ENCODE results near the gene MEI1. TPM values are rescaled to one million over a fixed set of nuclear protein-coding genes. Genes with fewer than 3 reads are reported as not detected.

MEI1 gene
- total and polyA plus RNA-seq, 9 of the 15 experiments (the other 6 are each of a cell fraction or from before 2014, with no cell fraction given), result 0.08 to 0.68 (median 0.18) TPM; not detected in 2

GRCh38 chr22:41845380-41846267 lies 146.3 kb downstream of the MEI1 start (continued):
- no peak for TF ChIP-seq ZBTB49 (CRISPR knock-in tag; IDR thresholded peaks at IDR 0.05; ENCODE audit: borderline replicate concordance)
- no peak for TF ChIP-seq RREB1 (CRISPR knock-in tag; IDR thresholded peaks at IDR 0.05)
- peak; percentile 28; the same call in 1 of the 2 replicates for TF ChIP-seq CEBPB (tag; IDR thresholded peaks at IDR 0.05)
- TF ChIP-seq E2F3 (CRISPR knock-in tag; IDR thresholded peaks at IDR 0.05), result no peak
- TF ChIP-seq FOXM1 (IDR thresholded peaks at IDR 0.05; ENCODE audit: low read depth), result peak; percentile 93
- TF ChIP-seq FOXM1 (CRISPR knock-in tag; IDR thresholded peaks at IDR 0.05; ENCODE audit: low read depth), result no peak
- peak; percentile 54; the same call in 1 of the 2 replicates for TF ChIP-seq ZNF239 (CRISPR knock-in tag; IDR thresholded peaks at IDR 0.05)
- TF ChIP-seq NFATC3 (IDR thresholded peaks at IDR 0.05), result no peak
- no peak for TF ChIP-seq SETDB1 (IDR thresholded peaks at IDR 0.05; ENCODE audit: low read length)
- TF ChIP-seq STAG1 (CRISPR knock-in tag; IDR thresholded peaks at IDR 0.05; ENCODE audit: borderline replicate concordance), result no peak
- TF ChIP-seq SNRNP70 (optimal IDR thresholded peaks at IDR 0.05; ENCODE audit: low read depth, low read length), result no peak

Measured in K562 (cell line).